GM19467 (cell line): ENCODE measurements around the gene PANK3.
"Not testable (repeated sequence)": the region's sequence is repeated elsewhere in the genome, so short reads cannot be mapped to it uniquely, and the experiment has no call there.

Source experiments
- ATAC-seq: cut with Tn5 transposase; IDR thresholded peaks from one replicate; pipeline ENCODE4 v1.9.1; 2021; ENCODE audit warnings: mild to moderate bottlenecking, moderate library complexity; ENCODE audit not compliant: unreplicated experiment

PANK3 gene

DNA sequence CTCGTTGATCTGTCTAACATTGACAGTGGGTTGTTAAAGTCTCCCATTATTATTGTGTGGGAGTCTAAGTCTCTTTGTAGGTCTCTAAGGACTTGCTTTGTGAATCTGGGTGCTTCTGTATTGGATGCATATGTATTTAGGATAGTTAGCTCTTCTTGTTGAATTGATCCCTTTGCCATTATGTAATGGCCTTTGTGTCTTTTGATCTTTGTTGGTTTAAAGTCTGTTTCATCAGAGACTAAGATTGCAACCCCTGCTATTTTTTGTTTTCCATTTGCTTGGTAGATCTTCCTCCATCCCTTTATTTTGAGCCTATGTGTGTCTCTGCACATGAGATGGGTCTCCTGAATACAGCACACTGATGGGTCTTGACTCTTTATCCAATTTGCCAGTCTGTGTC is 17.0 kb upstream of the PANK3 start:
- ATAC-seq: not testable (repeated sequence)

DNA sequence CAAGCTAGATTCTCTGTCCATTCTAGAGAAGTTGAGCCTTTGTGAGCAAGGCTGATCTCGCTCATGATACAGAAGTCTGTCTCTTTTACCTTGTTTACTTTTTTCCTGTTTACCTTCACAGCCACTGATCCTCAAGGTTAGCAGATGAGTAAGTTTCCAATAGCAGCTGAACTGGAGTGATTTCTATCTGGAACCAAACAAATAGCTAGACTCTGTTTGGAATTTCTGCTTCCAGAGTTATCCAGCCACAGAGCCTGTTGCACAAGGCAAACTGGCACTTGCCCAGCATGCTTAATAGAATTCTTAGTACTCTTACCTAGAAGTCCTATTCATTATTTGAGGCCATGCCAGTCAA is 12.8 kb upstream of the PANK3 start:
- no peak for ATAC-seq

DNA sequence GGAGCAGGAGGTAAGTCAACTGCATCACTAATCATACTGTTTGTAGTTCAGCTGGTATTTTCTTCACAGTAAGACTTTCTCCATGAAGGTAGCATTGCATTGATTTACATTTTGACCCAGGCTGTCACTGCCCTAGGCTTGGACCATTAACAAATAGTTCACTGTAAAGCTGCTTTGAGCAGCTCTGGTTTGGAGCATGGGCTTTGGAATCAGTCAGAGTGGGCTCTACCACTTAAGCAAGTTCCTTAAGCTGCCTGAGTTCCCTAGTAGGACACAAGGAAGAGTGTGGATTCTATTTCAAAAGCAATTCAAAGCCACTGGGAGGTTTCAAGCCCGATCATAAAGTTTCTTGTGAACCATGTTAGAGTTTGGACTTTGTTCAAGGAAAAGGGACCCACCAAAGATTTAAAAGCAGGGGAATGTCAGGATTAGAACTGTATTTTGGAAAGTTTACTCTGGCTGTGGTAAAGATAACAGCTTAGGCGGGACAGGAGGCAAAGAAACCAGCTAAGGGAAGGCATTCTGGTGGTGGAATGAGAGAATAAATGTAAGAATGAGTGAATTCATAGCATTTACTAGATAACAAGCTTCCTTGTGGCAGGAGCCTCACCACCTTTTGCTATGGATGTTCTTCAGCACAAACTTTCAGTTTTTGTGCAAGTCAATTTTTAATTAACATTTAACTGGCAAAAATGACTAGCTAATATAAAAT is 12.3 kb upstream of the PANK3 start:
- no peak for ATAC-seq

DNA sequence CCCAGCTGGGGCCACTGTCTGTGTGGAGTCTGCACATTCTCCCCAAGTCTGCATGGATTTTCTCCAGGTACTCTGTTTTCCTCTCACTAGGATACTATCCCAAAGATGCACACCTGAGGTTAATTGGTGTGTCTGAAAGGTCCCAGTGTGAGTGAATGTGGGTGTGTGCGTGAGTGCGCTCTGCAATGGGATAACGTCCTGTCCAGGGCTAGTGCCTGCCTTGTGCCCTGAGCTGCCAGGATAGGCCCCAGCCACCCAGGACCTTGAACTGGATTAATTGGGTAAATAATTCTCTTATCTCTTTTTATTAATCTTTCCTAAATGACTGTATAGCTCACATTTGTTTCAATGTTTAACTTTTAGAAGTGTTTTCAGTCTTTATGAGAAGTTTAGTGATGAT is 11.5 kb upstream of the PANK3 start:
- ATAC-seq: no peak

GRCh38 chr5:168587987-168588386 is 8.8 kb upstream of the PANK3 start:
- ATAC-seq: no peak

GRCh38 chr5:168585119-168585856 is 6.1 kb upstream of the PANK3 start:
- ATAC-seq: no peak

GRCh38 chr5:168583742-168584482 is 4.7 kb upstream of the PANK3 start:
- ATAC-seq: no peak

DNA sequence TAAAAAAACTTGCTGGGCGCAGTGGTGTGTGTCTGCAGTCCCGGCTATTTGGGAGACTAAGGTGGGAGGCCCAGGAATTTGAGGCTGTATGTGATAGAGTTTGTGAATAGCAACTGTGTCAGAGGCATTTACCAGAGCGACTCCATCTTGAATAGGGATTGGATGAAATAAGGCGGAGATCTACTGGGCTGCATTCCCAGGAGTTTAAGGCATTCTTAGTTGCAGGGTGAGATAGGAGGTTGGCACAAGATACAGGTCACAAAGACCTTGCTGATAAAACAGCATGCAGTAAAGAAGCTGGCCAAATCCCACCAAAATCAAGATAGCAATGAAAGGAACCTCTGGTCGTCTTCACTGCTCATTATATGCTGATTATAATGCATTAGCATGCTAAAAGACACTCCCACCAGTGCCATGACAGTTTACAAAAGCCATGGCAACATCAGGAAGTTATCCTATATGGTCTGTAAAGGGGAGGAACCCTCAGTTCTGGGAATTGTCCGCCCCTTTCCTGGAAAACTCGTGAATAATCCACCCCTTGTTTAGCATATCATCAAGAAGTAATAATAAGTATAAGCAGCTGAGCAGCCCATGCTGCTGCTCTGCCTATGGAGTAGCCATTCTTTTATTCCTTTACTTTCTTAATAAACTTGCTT is 1.8 kb upstream of the PANK3 start:
- ATAC-seq: not testable (repeated sequence)

- ATAC-seq: no peak
Measured at GRCh38 chr5:168580227-168580508, 1.0 kb upstream of the PANK3 start.

- peak; percentile 97 for ATAC-seq
Measured at GRCh38 chr5:168579488-168580226, 489 bp upstream of the PANK3 start.

GRCh38 chr5:168578006-168578405 is 1.2 kb downstream of the PANK3 start:
- no peak for ATAC-seq

GRCh38 chr5:168575391-168576372 is 3.5 kb downstream of the PANK3 start:
- ATAC-seq: no peak

DNA sequence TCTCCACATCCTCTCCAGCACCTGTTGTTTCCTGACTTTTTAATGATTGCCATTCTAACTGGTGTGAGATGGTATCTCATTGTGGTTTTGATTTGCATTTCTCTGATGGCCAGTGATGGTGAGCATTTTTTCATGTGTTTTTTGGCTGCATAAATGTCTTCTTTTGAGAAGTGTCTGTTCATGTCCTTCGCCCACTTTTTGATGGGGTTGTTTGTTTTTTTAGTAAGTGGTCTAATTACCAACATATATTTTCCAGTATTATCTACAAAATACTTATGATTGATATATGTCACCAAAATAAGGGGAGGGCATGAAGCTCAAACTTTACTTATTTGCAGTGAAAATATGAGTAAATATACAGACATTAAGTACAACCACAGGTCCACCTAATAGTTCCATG is 5.0 kb downstream of the PANK3 start:
- not testable (repeated sequence) for ATAC-seq

DNA sequence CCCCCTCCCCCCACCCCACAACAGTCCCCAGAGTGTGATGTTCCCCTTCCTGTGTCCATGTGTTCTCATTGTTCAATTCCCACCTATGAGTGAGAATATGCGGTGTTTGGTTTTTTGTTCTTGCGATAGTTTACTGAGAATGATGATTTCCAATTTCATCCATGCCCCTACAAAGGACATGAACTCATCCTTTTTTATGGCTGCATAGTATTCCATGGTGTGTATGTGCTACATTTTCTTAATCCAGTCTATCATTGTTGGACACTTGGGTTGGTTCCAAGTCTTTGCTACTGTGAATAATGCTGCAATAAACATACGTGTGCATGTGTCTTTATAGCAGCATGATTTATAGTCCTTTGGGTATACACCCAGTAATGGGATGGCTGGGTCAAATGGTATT is 5.5 kb downstream of the PANK3 start:
- ATAC-seq: not testable (repeated sequence)

DNA sequence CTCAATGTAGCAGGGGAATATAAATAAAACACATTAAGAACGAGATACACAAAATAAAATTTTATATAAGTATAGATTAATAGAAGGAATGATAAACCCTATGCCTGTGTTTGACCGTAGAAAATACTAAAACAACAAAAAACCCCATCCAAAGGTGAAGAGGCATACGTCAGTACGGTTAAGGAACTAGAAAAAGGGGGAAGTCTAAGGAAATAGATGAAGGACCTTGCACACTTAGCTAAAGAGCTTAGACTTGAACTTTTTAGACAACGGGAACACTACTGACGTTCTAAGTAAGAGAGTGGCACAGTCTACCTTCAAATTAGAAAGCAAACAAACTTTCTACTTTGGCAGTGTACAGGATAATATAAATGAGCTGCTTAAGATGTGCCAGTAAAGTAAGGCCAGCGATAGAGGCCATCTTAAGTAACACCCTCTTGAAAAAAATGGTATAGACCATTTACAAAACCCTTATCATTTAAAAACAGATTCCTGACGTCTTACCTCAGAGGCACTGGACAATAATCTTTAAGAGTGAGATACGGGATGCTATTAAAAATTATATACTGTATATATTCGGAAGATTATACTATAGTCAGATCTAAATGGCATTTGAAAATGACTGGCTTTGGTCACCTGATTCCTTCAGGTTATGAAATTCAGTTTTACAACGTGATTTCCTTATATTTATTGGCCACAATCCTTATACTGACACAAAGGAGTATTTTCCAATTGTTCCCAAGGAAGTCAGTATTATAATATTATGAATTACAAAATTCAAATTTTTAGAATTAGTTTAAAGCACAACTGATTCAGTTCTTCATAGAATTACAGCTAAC is 8.5 kb downstream of the PANK3 start:
- ATAC-seq: no peak

- ATAC-seq: no peak
Measured at GRCh38 chr5:168568738-168569137, 10.4 kb downstream of the PANK3 start.

- ATAC-seq: no peak
Measured at GRCh38 chr5:168563959-168564358, 15.2 kb downstream of the PANK3 start.

- no peak for ATAC-seq
Measured at GRCh38 chr5:168562279-168562678, 16.9 kb downstream of the PANK3 start.

DNA sequence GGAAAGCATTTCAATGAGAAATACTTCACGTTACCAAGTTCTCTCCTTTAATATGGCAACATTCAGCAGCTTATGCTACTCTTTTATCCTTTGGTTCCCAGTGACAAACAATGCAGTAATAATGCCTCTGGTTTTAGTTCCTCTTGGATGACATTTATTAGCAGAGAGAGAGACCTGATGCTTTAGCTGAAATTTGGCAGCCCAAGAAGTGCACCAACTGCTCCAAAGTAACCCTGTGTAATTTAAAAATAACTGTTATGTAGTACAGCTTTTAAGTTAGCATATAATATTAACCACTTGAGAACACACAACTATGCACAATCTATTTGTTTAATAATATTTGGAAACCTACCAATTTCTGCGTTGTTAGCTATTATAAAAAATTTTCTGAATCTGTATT is 21.8 kb downstream of the PANK3 start:
- no peak for ATAC-seq
